CD4-positive, alpha-beta memory T cell (primary cell): ENCODE data around the gene SLC9A1. TPM values are rescaled to one million over a fixed set of nuclear protein-coding genes. Genes with fewer than 3 reads are reported as not detected.

Experiments
- CTCF ChIA-PET: fragments of 350-600 bp; sonication (Branson Sonifier 250); formaldehyde crosslinking; loops from one replicate; lab custom pipeline; 2021; ENCODE audit warnings: inconsistent platforms; ENCODE audit not compliant: partially characterized antibody; lab: Charles Lee
- POLR2A ChIA-PET: fragments of 350-600 bp; sonication (Branson Sonifier 250); formaldehyde crosslinking; loops from one replicate; lab custom pipeline; 2021; ENCODE audit not compliant: partially characterized antibody; lab: Charles Lee
- DNase-seq, 5 donors: peaks; one replicate each; pipeline versions ENCODE4 v3.0.0 to v3.0.0-alpha.2; 2020 to 2022; ENCODE audit warnings: mixed read lengths in 1 of 5
- H3K27ac ChIP-seq: one replicate; pipeline ENCODE4 v1.7.0; 2013; ENCODE audit warnings: low read depth, low read length
- H3K27me3 ChIP-seq: 2 replicates; pipeline ENCODE4 v1.7.0; 2013; ENCODE audit warnings: mild to moderate bottlenecking, low read length, moderate library complexity; ENCODE audit not compliant: insufficient read depth
- H3K36me3 ChIP-seq: 2 replicates; pipeline ENCODE4 v1.7.0; 2013; ENCODE audit warnings: mild to moderate bottlenecking, low read length, moderate library complexity; ENCODE audit not compliant: insufficient read depth
- H3K4me1 ChIP-seq: 2 replicates; pipeline ENCODE4 v1.7.0; 2013; ENCODE audit warnings: mild to moderate bottlenecking, low read length, moderate library complexity; ENCODE audit not compliant: insufficient read depth
- H3K4me3 ChIP-seq, 2 donors: one replicate each; pipeline ENCODE4 v1.7.0; 2013; ENCODE audit warnings: low read length in 2 of 2, mild to moderate bottlenecking in 1 of 2
- H3K9me3 ChIP-seq, 2 donors: one replicate each; pipeline ENCODE4 v1.7.0; 2013; ENCODE audit warnings: low read length in 2 of 2, control low read depth in 1 of 2; ENCODE audit not compliant: control insufficient read depth in 1 of 2
- H3K27ac Mint-ChIP-seq, 7 donors: one replicate each; pipeline ENCODE4 v1.8.0; 2020 to 2021; ENCODE audit warnings: mixed read lengths in 7 of 7, mild to moderate bottlenecking in 6 of 7, inconsistent platforms in 3 of 7, moderate library complexity in 3 of 7
- H3K27me3 Mint-ChIP-seq, 2 donors: one replicate each; pipeline ENCODE4 v1.8.0; 2020 to 2021; ENCODE audit warnings: mixed read lengths in 2 of 2
- H3K36me3 Mint-ChIP-seq, 2 donors: one replicate each; pipeline ENCODE4 v1.8.0; 2020 to 2021; ENCODE audit warnings: mixed read lengths in 2 of 2, inconsistent platforms in 1 of 2, mild to moderate bottlenecking in 1 of 2
- H3K4me1 Mint-ChIP-seq, 4 donors: one replicate each; pipeline ENCODE4 v1.8.0; 2020 to 2021; ENCODE audit warnings: mixed read lengths in 4 of 4, mild to moderate bottlenecking in 1 of 4
- H3K4me3 Mint-ChIP-seq, 8 donors: one replicate each; pipeline ENCODE4 v1.8.0; 2020 to 2021; ENCODE audit warnings: mixed read lengths in 8 of 8, mild to moderate bottlenecking in 7 of 8, moderate library complexity in 6 of 8, inconsistent platforms in 3 of 8
- H3K9me3 Mint-ChIP-seq, 8 donors: one replicate each; pipeline ENCODE4 v1.8.0; 2020 to 2021; ENCODE audit warnings: mixed read lengths in 8 of 8, mild to moderate bottlenecking in 5 of 8, inconsistent platforms in 3 of 8, moderate library complexity in 1 of 8
- intact Hi-C: fragments of 100-400 bp; cut with micrococcal nuclease; formaldehyde crosslinking; loops from one replicate; pipeline ENCODE4 v1.15.1; 2023
- polyA plus RNA-seq, 2 donors: library from polyadenylated mRNA; unstranded; fragments of 300-500 nt; fragmentation: Illumina TruSeq; gene quantifications; one replicate each; pipeline ENCODE4 v1.2.3, GENCODE V29; 2021
- total RNA-seq, 2 experiments: library from RNA; stranded (reverse); gene quantifications; one replicate each; pipeline ENCODE4 v1.2.3, GENCODE V29; 2021

The SLC9A1 gene
- total and polyA plus RNA-seq, 4 experiments from 2014 or later = 2.1 to 15.0 (median 12.3) TPM

DNA sequence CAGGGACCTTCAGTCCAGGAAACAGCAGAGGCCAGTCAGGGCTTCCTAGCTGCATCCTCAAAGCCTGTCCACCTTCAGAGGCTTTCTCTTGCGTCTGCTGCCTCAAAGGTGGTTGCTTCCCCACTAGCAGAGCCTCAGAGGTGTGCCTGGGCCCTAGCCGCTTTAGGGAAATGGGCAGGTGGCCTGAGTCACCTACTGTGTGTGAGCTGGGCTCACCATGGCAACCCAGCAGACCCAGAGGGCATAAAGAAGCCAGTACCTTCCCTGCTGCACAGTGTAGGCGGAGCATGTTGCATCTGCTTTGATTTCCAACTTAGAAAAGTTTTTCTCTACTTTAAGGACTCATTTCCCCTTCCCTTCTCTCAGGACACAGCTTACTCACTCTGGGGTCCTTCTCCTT is 12.5 kb downstream of the SLC9A1 start:
- POLR2A ChIA-PET = interaction anchor here (15.1 kb wide), 1 partner anchor 11 kb away, joined by 185 read pairs; the partner anchor contains the start of gene SLC9A1
- peaks cover 27% of the 10 kb centered on the region for H3K4me1 ChIP-seq
- intact Hi-C loops = no loop called here

GRCh38 chr1:27141266-27142003 is 13.5 kb downstream of the SLC9A1 start:
- H3K27me3 Mint-ChIP-seq = no peaks in the 10 kb centered on the region

More for the DNA sequence above, 12.5 kb downstream of the SLC9A1 start:
- Histone ChIP-seq H3K4me3 (no peak overlapping the region), H3K36me3 (no peaks in the 10 kb centered on the region), H3K27ac (no peak overlapping the region), H3K27me3 (no peaks in the 10 kb centered on the region), H3K9me3 (no peaks in the 10 kb centered on the region)
- Mint-ChIP-seq H3K9me3 (no peaks in the 10 kb centered on the region), H3K36me3 (peaks cover 3 to 9% of the 10 kb centered on the region in 2 donors), H3K4me3 (no peak overlapping the region), H3K27me3 (no peaks in the 10 kb centered on the region), H3K27ac (peak overlapping the region; percentile 60 to 87 (median 84)), H3K4me1 (peaks cover 22 to 55% (median 39%) of the 10 kb centered on the region in 4 donors)
- DNase-seq = no peak
- CTCF ChIA-PET = interaction anchor here (1.0 to 12.4 kb wide), 3 partner anchors 12 to 31 kb away, joined by 3 to 137 read pairs (median 5); partner anchors contain the start of gene SLC9A1

DNA sequence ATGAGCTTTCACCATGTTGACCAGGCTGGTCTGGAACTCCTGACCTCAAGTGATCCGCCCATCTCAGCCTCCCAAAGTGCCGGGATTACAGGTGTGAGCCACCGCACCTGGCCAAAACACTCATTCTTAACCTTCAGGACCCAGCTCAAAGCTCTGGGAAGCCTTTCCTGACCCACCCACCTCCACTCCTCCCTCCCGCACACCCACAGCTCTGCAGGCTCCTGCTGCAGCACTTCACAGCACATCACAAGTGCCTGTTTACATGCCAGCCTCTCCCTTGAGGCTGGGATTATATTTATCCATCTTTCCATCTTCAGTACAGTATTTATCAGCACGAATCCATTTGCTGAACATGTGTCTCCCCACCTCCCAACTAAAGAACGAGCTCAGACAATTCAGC is 14.9 kb downstream of the SLC9A1 start:
- Mint-ChIP-seq H3K4me1 (peaks cover 38 to 72% (median 53%) of the 10 kb centered on the region in 4 donors), H3K4me3 (no peak overlapping the region)

More at GRCh38 chr1:27141266-27142003, 13.5 kb downstream of the SLC9A1 start:
- DNase-seq = no peak
- Mint-ChIP-seq H3K4me3 (no peak overlapping the region), H3K9me3 (no peaks in the 10 kb centered on the region), H3K36me3 (peaks cover 8 to 9% of the 10 kb centered on the region in 2 donors), H3K27ac (peak overlapping the region in 2 of 7 donors; percentile 1 to 60), H3K4me1 (peaks cover 32 to 66% (median 48%) of the 10 kb centered on the region in 4 donors)
- no peak overlapping the region for H3K27ac ChIP-seq
- H3K9me3 ChIP-seq = no peaks in the 10 kb centered on the region
- intact Hi-C loops = no loop called here
- H3K4me1 ChIP-seq = peaks cover 38% of the 10 kb centered on the region
- no peaks in the 10 kb centered on the region for H3K27me3 ChIP-seq
- POLR2A ChIA-PET = interaction anchor here (0.7 to 15.1 kb wide), 2 partner anchors 12 to 94 kb away, joined by 3 to 185 read pairs; partner anchors contain the start of gene SLC9A1
- no peaks in the 10 kb centered on the region for H3K36me3 ChIP-seq
- H3K4me3 ChIP-seq = no peak overlapping the region
- CTCF ChIA-PET = interaction anchor here (1.1 to 12.4 kb wide), 3 partner anchors 13 to 30 kb away, joined by 3 to 137 read pairs (median 14); partner anchors contain the start of gene SLC9A1

GRCh38 chr1:27138927-27139326 is 16.0 kb downstream of the SLC9A1 start:
- Histone ChIP-seq H3K4me1 (peaks cover 43% of the 10 kb centered on the region), H3K27me3 (no peaks in the 10 kb centered on the region), H3K36me3 (no peaks in the 10 kb centered on the region), H3K4me3 (no peak overlapping the region), H3K9me3 (no peaks in the 10 kb centered on the region), H3K27ac (no peak overlapping the region)
- peaks cover 35 to 67% (median 54%) of the 10 kb centered on the region in 4 donors for H3K4me1 Mint-ChIP-seq
- DNase-seq = no peak
- peak overlapping the region in 6 of 7 donors; percentile 54 to 100 (median 74) for H3K27ac Mint-ChIP-seq
- peaks cover 4 to 6% of the 10 kb centered on the region in 2 donors for H3K36me3 Mint-ChIP-seq
- CTCF ChIA-PET = interaction anchor here (1.1 to 12.4 kb wide), 5 partner anchors 15 to 82 kb away, joined by 3 to 137 read pairs (median 14); partner anchors contain the start of gene SLC9A1
- H3K9me3 Mint-ChIP-seq = no peaks in the 10 kb centered on the region
- H3K27me3 Mint-ChIP-seq = no peaks in the 10 kb centered on the region
- POLR2A ChIA-PET = interaction anchor here (1.4 to 15.1 kb wide), 2 partner anchors 15 to 27 kb away, joined by 4 to 185 read pairs; partner anchors contain the start of gene SLC9A1
- peak overlapping the region in 1 of 8 donors; percentile 3 for H3K4me3 Mint-ChIP-seq
- intact Hi-C loops = no loop called here

More for the DNA sequence above, 14.9 kb downstream of the SLC9A1 start:
- Mint-ChIP-seq H3K9me3 (no peaks in the 10 kb centered on the region), H3K27ac (peak overlapping the region in 6 of 7 donors; percentile 7 to 79 (median 49)), H3K27me3 (no peaks in the 10 kb centered on the region), H3K36me3 (peaks cover 0 to 6% of the 10 kb centered on the region in 2 donors)
- ChIA-PET POLR2A (interaction anchor here (1.2 to 15.1 kb wide), 2 partner anchors 14 to 28 kb away, joined by 4 to 185 read pairs; partner anchors contain the start of gene SLC9A1), CTCF (interaction anchor here (0.6 to 12.4 kb wide), 8 partner anchors 14 to 218 kb away, joined by 3 to 137 read pairs (median 4); partner anchors contain the start of gene SLC9A1)
- intact Hi-C loops = no loop called here
- Histone ChIP-seq H3K4me3 (no peak overlapping the region), H3K27ac (no peak overlapping the region), H3K36me3 (no peaks in the 10 kb centered on the region), H3K27me3 (no peaks in the 10 kb centered on the region), H3K4me1 (peaks cover 43% of the 10 kb centered on the region), H3K9me3 (no peaks in the 10 kb centered on the region)
- no peak for DNase-seq

DNA sequence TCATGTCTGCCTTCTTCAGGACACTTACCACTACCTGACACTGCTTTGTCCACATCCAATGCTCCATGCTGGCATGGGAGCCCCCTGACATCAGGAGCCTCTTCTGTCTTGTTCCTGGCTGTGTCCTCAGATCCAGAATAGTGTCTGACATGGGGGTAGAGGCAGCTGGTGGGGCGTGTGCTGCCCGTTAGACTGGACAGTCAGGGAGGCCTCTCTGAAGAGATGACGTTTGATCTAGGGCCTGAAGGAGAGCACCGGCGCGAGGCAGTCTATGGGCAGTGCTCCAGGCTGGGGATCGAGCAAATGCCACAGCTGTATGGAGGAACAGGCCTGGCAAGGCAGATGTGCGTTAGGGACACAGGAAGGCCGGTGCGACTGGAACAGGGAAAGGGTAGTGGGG is 16.6 kb downstream of the SLC9A1 start:
- ChIA-PET CTCF (interaction anchor here (1.3 to 12.4 kb wide), 4 partner anchors 9 to 29 kb away, joined by 3 to 137 read pairs (median 12); partner anchors contain the start of gene SLC9A1), POLR2A (interaction anchor here (0.6 to 15.1 kb wide), 7 partner anchors 9 to 1052 kb away, joined by 3 to 185 read pairs (median 4); partner anchors contain the start of gene SLC9A1)
- Histone ChIP-seq H3K4me1 (peaks cover 43% of the 10 kb centered on the region), H3K27me3 (no peaks in the 10 kb centered on the region), H3K9me3 (no peaks in the 10 kb centered on the region), H3K27ac (peak overlapping the region; percentile 67), H3K4me3 (no peak overlapping the region), H3K36me3 (no peaks in the 10 kb centered on the region)
- Mint-ChIP-seq H3K27me3 (no peaks in the 10 kb centered on the region), H3K36me3 (peaks cover 4 to 6% of the 10 kb centered on the region in 2 donors), H3K27ac (peak overlapping the region; percentile 98 to 100 (median 100)), H3K4me1 (peaks cover 34 to 64% (median 52%) of the 10 kb centered on the region in 4 donors), H3K9me3 (no peaks in the 10 kb centered on the region), H3K4me3 (peak overlapping the region in 4 of 8 donors; percentile 27 to 57 (median 52))
- intact Hi-C loops = no loop called here
- DNase-seq = peak in 1 of 5 donors; percentile 32

- POLR2A ChIA-PET = interaction anchor here (0.6 to 15.1 kb wide), 9 partner anchors 8 to 26 kb away, joined by 3 to 185 read pairs (median 4); partner anchors contain the start of gene SLC9A1
- H3K27ac ChIP-seq = peak overlapping the region; percentile 67
- Mint-ChIP-seq H3K4me1 (peaks cover 27 to 56% (median 45%) of the 10 kb centered on the region in 4 donors), H3K27ac (peak overlapping the region; percentile 98 to 100 (median 100)), H3K36me3 (peaks cover 4 to 6% of the 10 kb centered on the region in 2 donors), H3K4me3 (peak overlapping the region in 7 of 8 donors; percentile 85 to 94 (median 91)), H3K9me3 (no peaks in the 10 kb centered on the region), H3K27me3 (no peaks in the 10 kb centered on the region)
- no peaks in the 10 kb centered on the region for H3K36me3 ChIP-seq
- H3K9me3 ChIP-seq = no peaks in the 10 kb centered on the region
- peak in 1 of 5 donors; percentile 40 for DNase-seq
- H3K4me1 ChIP-seq = peaks cover 40% of the 10 kb centered on the region
- intact Hi-C loops = loop anchor here (1.0 to 2.0 kb wide), 2 partner anchors 18 to 25 kb away; partner anchors contain the start of gene SLC9A1
- no peaks in the 10 kb centered on the region for H3K27me3 ChIP-seq
- H3K4me3 ChIP-seq = peak overlapping the region in 1 of 2 donors; percentile 57
- CTCF ChIA-PET = interaction anchor here (1.3 to 12.4 kb wide), 4 partner anchors 10 to 29 kb away, joined by 3 to 137 read pairs (median 12); partner anchors contain the start of gene SLC9A1
Observed at GRCh38 chr1:27137544-27138075, 17.3 kb downstream of the SLC9A1 start.
